Measurements from ENCODE around the gene DLK1. TPM values are rescaled to one million over a fixed set of nuclear protein-coding genes. Genes with fewer than 3 reads are reported as not detected.

Gene DLK1
- polyA plus RNA-seq, 3 donors from 2014 or later: not detected

GRCh38 chr14:100713705-100714104, 13.0 kb upstream of the DLK1 start:
- Mint-ChIP-seq H3K9me3 (peaks cover 0 to 2% (median 0%) of the 10 kb centered on the region in 6 donors), H3K27ac (no peak overlapping the region), H3K36me3 (no peaks in the 10 kb centered on the region), H3K4me3 (no peak overlapping the region), H3K4me1 (no peaks in the 10 kb centered on the region), H3K27me3 (ENCODE audit: low read depth in 3 of 3) (peaks cover 2 to 10% (median 4%) of the 10 kb centered on the region in 3 donors)
- no peak for DNase-seq

DNA sequence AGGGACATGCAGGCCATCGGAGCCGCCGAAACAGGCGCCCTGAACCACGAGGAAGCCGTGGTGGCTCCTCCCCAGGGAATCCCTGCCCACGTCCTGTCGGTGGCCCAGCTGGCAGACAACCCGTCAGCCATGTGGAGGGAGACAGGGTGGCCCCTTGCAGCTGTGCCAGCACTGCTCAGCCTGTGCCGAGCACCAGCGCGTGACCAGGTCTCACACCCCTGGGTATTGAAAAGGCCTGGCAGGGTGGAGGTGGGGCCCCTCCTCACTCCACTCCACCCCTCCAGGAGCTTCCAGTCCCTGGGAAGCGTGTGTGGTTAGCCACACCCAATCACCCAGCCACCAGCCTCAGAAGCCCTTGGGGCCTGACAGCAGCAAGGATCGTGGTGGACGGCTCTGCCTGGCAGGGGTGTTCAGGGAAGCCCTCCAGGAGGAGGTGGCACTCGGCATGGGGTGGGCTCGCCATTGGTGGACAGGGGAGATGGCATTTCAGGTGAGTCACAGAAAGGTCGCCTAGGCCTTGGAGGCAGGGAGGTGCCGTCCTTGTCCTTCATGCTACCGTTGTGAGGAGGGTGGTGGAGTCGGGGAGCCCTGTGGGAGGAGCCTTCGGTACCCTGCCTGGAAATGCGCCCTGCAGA, 12.3 kb upstream of the DLK1 start:
- no peak for DNase-seq
- Mint-ChIP-seq H3K36me3 (no peaks in the 10 kb centered on the region), H3K4me3 (no peak overlapping the region), H3K9me3 (peaks cover 0 to 2% (median 0%) of the 10 kb centered on the region in 6 donors), H3K27ac (no peak overlapping the region), H3K4me1 (no peaks in the 10 kb centered on the region), H3K27me3 (ENCODE audit: low read depth in 3 of 3) (peaks cover 2 to 10% (median 4%) of the 10 kb centered on the region in 3 donors)

GRCh38 chr14:100715332-100715731, 11.4 kb upstream of the DLK1 start:
- no peak for DNase-seq
- H3K9me3 Mint-ChIP-seq: peaks cover 0 to 2% (median 0%) of the 10 kb centered on the region in 6 donors
- no peak overlapping the region for H3K4me3 Mint-ChIP-seq
- no peak overlapping the region for H3K27ac Mint-ChIP-seq
- H3K27me3 Mint-ChIP-seq (ENCODE audit: low read depth in 3 of 3): peaks cover 2 to 9% (median 4%) of the 10 kb centered on the region in 3 donors
- no peaks in the 10 kb centered on the region for H3K36me3 Mint-ChIP-seq
- H3K4me1 Mint-ChIP-seq: no peaks in the 10 kb centered on the region

DNA sequence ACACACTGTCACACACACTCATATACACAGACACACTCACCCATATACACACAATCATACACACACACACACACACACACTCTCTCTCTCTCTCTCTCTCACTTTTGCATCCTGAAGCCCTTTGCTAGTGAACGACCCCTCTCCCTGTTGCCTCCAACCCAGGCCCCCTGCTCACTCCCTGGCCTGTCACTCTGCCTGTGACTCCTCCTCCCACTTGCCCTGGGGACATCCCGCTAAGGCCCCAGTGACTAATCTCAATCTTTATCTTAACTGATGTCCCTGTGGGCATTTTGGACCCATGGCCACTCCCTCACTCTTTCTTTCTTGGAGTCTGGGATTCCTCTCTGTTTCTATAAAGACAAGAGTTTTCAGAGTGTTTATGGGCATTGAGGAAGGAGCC, 10.9 kb upstream of the DLK1 start:
- DNase-seq: no peak
- Mint-ChIP-seq H3K4me3 (no peak overlapping the region), H3K36me3 (no peaks in the 10 kb centered on the region), H3K4me1 (no peaks in the 10 kb centered on the region), H3K9me3 (peaks cover 0 to 2% (median 0%) of the 10 kb centered on the region in 6 donors), H3K27me3 (ENCODE audit: low read depth in 3 of 3) (peaks cover 2 to 7% (median 5%) of the 10 kb centered on the region in 3 donors), H3K27ac (no peak overlapping the region)

- no peaks in the 10 kb centered on the region for H3K9me3 Mint-ChIP-seq
- no peak for DNase-seq
- no peak overlapping the region for H3K4me3 Mint-ChIP-seq
- no peaks in the 10 kb centered on the region for H3K36me3 Mint-ChIP-seq
- H3K4me1 Mint-ChIP-seq: no peaks in the 10 kb centered on the region
- H3K27ac Mint-ChIP-seq: no peak overlapping the region
- peaks cover 0 to 7% (median 2%) of the 10 kb centered on the region in 3 donors for H3K27me3 Mint-ChIP-seq (ENCODE audit: low read depth in 3 of 3)
These were observed 9.3 kb upstream of the DLK1 start for GRCh38 chr14:100717386-100717785.

GRCh38 chr14:100719976-100720520, 6.6 kb upstream of the DLK1 start:
- no peaks in the 10 kb centered on the region for H3K4me1 Mint-ChIP-seq

DNA sequence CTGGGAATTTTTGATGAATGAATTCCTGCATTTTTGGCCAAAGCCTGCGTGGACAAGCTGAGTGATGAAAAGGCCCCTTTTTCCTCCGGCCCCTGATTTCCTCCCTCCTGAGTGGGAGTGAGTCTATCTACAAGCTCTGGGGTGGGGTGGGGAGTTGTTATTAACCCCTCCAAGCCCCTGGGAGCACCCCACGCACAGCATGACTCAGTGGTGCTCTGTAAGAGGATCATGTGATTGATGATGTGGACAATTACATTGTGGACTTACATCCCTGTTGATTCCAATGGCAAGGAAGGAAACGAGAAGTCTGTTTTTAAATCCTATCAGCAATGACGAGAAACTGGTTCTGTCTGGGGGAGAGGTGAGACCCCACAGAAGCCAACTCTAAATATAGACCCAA, 5.1 kb upstream of the DLK1 start:
- Mint-ChIP-seq H3K9me3 (no peaks in the 10 kb centered on the region), H3K36me3 (no peaks in the 10 kb centered on the region), H3K4me3 (no peak overlapping the region), H3K27ac (no peak overlapping the region), H3K4me1 (no peaks in the 10 kb centered on the region), H3K27me3 (ENCODE audit: low read depth in 3 of 3) (peaks cover 4 to 7% (median 7%) of the 10 kb centered on the region in 3 donors)
- no peak for DNase-seq

More at GRCh38 chr14:100719976-100720520, 6.6 kb upstream of the DLK1 start:
- Mint-ChIP-seq H3K27me3 (ENCODE audit: low read depth in 3 of 3) (peaks cover 0 to 5% (median 4%) of the 10 kb centered on the region in 3 donors), H3K36me3 (no peaks in the 10 kb centered on the region), H3K4me3 (no peak overlapping the region), H3K27ac (no peak overlapping the region), H3K9me3 (no peaks in the 10 kb centered on the region)
- no peak for DNase-seq

GRCh38 chr14:100722367-100722766, 4.3 kb upstream of the DLK1 start:
- DNase-seq: no peak
- no peaks in the 10 kb centered on the region for H3K9me3 Mint-ChIP-seq
- H3K4me1 Mint-ChIP-seq: no peaks in the 10 kb centered on the region
- no peak overlapping the region for H3K4me3 Mint-ChIP-seq
- H3K27me3 Mint-ChIP-seq (ENCODE audit: low read depth in 3 of 3): peaks cover 4 to 10% (median 7%) of the 10 kb centered on the region in 3 donors
- H3K36me3 Mint-ChIP-seq: no peaks in the 10 kb centered on the region
- no peak overlapping the region for H3K27ac Mint-ChIP-seq

- H3K27ac Mint-ChIP-seq: no peak overlapping the region
- H3K4me3 Mint-ChIP-seq: no peak overlapping the region
- no peak for DNase-seq
- H3K36me3 Mint-ChIP-seq: no peaks in the 10 kb centered on the region
- no peaks in the 10 kb centered on the region for H3K4me1 Mint-ChIP-seq
- H3K27me3 Mint-ChIP-seq (ENCODE audit: low read depth in 3 of 3): peaks cover 4 to 15% (median 11%) of the 10 kb centered on the region in 3 donors
- no peaks in the 10 kb centered on the region for H3K9me3 Mint-ChIP-seq
These were observed 3.4 kb upstream of the DLK1 start for GRCh38 chr14:100723135-100723829.

- Mint-ChIP-seq H3K27ac (no peak overlapping the region), H3K9me3 (no peaks in the 10 kb centered on the region), H3K4me3 (no peak overlapping the region), H3K36me3 (no peaks in the 10 kb centered on the region), H3K27me3 (ENCODE audit: low read depth in 3 of 3) (peaks cover 4 to 17% (median 8%) of the 10 kb centered on the region in 3 donors), H3K4me1 (no peaks in the 10 kb centered on the region)
- DNase-seq: no peak
These were observed 2.8 kb upstream of the DLK1 start for GRCh38 chr14:100723830-100724437.

DNA sequence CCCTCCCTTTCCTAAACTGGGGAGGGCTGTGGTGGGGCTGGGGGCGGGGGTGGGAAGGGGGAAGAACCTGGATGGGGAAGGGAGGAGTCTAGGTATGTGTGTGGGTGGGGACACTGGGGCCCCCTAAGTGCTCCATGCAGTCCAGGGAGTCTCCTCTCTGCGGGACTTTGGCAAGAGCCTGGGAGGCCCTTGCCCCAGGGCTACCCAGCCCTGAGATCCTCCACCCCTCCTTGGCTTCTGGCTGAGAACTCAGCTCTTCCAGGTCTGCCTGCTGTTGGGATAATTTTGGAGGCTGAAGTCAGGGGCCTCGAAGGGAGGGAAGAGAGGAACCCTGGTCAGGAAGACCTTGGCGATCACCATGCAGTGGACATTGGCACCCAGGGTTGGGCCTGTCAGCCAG, 2.2 kb upstream of the DLK1 start:
- H3K27me3 Mint-ChIP-seq (ENCODE audit: low read depth in 3 of 3): peaks cover 8 to 19% (median 8%) of the 10 kb centered on the region in 3 donors
- no peak overlapping the region for H3K4me3 Mint-ChIP-seq
- no peaks in the 10 kb centered on the region for H3K36me3 Mint-ChIP-seq
- H3K9me3 Mint-ChIP-seq: no peaks in the 10 kb centered on the region
- no peak for DNase-seq
- no peak overlapping the region for H3K27ac Mint-ChIP-seq
- no peaks in the 10 kb centered on the region for H3K4me1 Mint-ChIP-seq

GRCh38 chr14:100725587-100726387, 905 bp upstream of the DLK1 start:
- Mint-ChIP-seq H3K4me1 (no peaks in the 10 kb centered on the region), H3K27ac (no peak overlapping the region), H3K27me3 (ENCODE audit: low read depth in 3 of 3) (peaks cover 8 to 18% (median 8%) of the 10 kb centered on the region in 3 donors), H3K36me3 (no peaks in the 10 kb centered on the region), H3K9me3 (no peaks in the 10 kb centered on the region), H3K4me3 (no peak overlapping the region)
- DNase-seq: no peak

DNA sequence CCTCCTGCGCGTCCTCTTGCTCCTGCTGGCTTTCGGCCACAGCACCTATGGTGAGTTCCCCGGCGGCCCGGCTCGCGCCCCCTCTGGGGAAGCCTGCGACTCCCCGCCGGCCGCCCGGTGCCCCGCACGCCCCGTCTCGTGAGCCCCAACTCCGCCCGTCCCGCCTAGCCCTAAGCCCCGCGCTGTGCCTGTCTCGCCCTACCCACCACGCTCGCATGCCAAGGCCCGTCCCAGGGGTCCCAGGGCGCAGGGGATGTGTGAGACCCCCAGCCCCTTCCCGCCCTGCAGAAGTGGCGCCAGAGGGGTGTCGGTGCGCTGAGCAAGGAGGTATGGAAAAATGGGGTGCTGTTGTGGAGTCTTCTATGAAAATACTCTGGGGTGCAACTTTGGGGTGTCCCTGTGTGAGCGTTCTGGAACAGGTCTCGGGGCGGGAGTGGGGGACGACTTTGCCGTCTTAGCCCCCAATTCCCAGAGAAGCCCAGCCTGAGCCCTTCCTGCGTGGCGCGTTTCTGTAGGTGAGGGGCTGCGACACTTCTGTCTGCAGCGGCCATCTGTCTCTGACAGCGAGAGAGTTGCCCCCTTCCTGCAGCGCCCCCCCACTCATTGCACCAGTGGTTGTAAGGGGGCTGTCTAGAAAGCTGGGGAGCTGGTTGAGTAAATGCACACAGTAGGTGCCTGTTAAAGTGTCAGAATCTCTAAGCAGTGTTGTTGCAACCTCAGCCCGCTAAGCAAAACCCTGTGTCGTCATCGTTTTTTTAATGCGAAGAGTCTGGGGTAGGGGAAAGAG, 587 bp downstream of the DLK1 start:
- H3K36me3 Mint-ChIP-seq: no peaks in the 10 kb centered on the region
- H3K27me3 Mint-ChIP-seq (ENCODE audit: low read depth in 3 of 3): peaks cover 8 to 17% (median 8%) of the 10 kb centered on the region in 3 donors
- DNase-seq: no peak
- no peak overlapping the region for H3K4me3 Mint-ChIP-seq
- H3K9me3 Mint-ChIP-seq: no peaks in the 10 kb centered on the region
- no peak overlapping the region for H3K27ac Mint-ChIP-seq
- no peaks in the 10 kb centered on the region for H3K4me1 Mint-ChIP-seq
